ACC112 (cell line): Measurements from ENCODE around the gene TBL1XR1.
"Not testable (repeated sequence)": the region's sequence is repeated elsewhere in the genome, so short reads cannot be mapped to it uniquely, and the experiment has no call there.

ENCODE experiments used
- H2AFZ ChIP-seq: fragments of 200-600 bp; sonication (generic); one replicate; pipeline ENCODE4 v1.6.0; 2017; ENCODE audit warnings: antibody characterized with exemption, low read length; ENCODE audit not compliant: unreplicated experiment
- H3K27ac ChIP-seq: fragments of 200-600 bp; sonication (generic); 2 replicates; pipeline ENCODE4 v1.5.1; 2014; ENCODE audit warnings: low read depth, mild to moderate bottlenecking, antibody characterized with exemption, low read length, moderate library complexity
- H3K27me3 ChIP-seq: fragments of 200-600 bp; sonication (generic); 2 replicates; pipeline ENCODE4 v1.6.1; 2014; ENCODE audit warnings: mild to moderate bottlenecking, antibody characterized with exemption, low read length, moderate library complexity, mixed read lengths; ENCODE audit not compliant: insufficient read depth
- H3K36me3 ChIP-seq: fragments of 200-600 bp; sonication (generic); 2 replicates; pipeline ENCODE4 v1.6.1; 2016; ENCODE audit warnings: mild to moderate bottlenecking, antibody characterized with exemption, low read length, moderate library complexity, mixed read lengths; ENCODE audit not compliant: insufficient read depth
- H3K4me1 ChIP-seq: fragments of 200-600 bp; sonication (generic); one replicate; pipeline ENCODE4 v1.6.1; 2016; ENCODE audit warnings: low read length, mixed read lengths; ENCODE audit not compliant: insufficient read depth, unreplicated experiment, control insufficient read depth
- H3K4me3 ChIP-seq: fragments of 200-600 bp; sonication (generic); 2 replicates; pipeline ENCODE4 v1.5.1; 2014; ENCODE audit warnings: mild to moderate bottlenecking, low read depth, low read length
- H3K79me2 ChIP-seq: fragments of 200-600 bp; sonication (generic); one replicate; pipeline ENCODE4 v1.6.0; 2016; ENCODE audit warnings: low read length; ENCODE audit not compliant: control insufficient read depth, unreplicated experiment, insufficient read depth

TBL1XR1 gene

GRCh38 chr3:177208223-177208622, 10.9 kb upstream of the TBL1XR1 start:
- Histone ChIP-seq H2AFZ (no peak overlapping the region), H3K27ac (no peak overlapping the region)

DNA sequence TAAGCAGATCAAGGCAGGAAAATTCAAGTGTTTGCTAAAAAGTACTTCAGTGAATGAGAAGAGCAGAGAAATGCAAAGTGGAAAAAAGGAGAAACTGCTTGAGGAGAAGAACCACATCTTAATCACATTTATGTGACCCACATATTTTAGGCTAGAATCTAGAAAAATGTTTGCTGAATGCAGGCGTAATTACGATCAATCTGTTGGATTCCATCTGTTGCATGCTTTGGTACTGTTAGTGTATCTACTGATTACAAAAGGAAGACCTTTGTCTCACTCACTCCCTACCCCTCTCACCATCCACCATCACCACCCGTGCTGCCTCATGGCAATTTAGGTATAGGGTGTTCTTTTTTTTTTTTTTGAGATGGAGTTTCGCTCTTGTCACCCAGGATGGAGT, 9.7 kb upstream of the TBL1XR1 start:
- Histone ChIP-seq H3K4me1 (no peaks in the 10 kb centered on the region), H2AFZ (no peak overlapping the region), H3K4me3 (no peak overlapping the region), H3K79me2 (no peaks in the 10 kb centered on the region), H3K27me3 (no peaks in the 10 kb centered on the region), H3K27ac (no peak overlapping the region), H3K36me3 (no peaks in the 10 kb centered on the region)

More at GRCh38 chr3:177208223-177208622, 10.9 kb upstream of the TBL1XR1 start:
- no peaks in the 10 kb centered on the region for H3K4me1 ChIP-seq
- H3K27me3 ChIP-seq = no peaks in the 10 kb centered on the region
- H3K79me2 ChIP-seq = no peaks in the 10 kb centered on the region
- no peaks in the 10 kb centered on the region for H3K36me3 ChIP-seq
- H3K4me3 ChIP-seq = no peak overlapping the region

DNA sequence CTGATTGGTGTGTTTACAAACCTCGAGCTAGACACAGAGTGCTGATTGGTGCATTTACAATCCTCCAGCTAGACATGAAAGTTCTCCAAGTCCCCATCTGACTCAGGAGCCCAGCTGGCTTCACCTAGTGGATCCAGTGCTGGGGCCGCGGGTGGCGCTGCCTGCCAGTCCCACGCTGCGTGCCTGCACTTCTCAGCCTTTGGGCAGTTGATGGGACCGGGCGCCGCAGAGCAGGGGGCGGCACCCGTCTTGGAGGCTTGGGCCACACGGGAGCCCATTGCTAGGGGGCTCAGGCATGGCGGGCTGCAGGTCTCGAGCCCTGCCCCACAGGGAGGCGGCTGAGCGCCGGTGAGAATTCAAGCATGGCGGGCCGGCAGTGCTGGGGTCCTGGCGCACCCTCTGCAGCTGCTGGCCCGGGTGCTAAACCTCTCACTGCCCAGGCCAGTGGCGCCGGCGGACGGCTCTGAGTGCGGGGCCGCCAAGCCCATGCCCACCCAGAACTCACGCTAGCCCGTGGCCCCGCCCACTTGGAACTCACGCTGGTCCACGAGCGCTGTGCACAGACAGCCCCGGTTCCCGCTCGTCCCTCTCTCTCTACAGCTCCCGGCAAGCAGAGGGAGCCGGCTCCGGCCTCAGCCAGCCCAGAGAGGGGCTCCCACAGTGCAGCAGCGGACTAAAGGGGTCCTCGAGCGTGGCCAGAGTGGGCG, 6.6 kb upstream of the TBL1XR1 start:
- H2AFZ ChIP-seq = no peak overlapping the region
- no peaks in the 10 kb centered on the region for H3K79me2 ChIP-seq
- H3K27me3 ChIP-seq = no peaks in the 10 kb centered on the region
- peaks cover 2% of the 10 kb centered on the region for H3K4me1 ChIP-seq
- no peak overlapping the region for H3K27ac ChIP-seq
- H3K36me3 ChIP-seq = no peaks in the 10 kb centered on the region
- H3K4me3 ChIP-seq = no peak overlapping the region

DNA sequence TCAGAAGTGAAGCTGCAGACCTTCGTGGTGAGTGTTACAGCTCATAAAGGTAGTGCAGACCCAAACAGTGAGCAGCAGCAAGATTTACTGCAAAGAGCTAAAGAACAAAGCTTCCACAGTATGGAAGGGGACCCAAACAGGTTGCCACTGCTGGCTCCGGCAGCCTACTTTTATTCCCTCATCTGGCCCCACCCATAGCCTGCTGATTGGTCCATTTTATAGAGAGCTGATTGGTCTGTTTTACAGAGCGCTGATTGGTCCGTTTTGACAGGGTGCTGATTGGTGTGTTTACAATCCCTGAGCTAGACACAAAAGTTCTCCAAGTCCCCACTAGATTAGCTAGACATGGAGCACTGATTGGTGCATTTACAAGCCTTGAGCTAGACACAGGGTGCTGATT, 5.7 kb upstream of the TBL1XR1 start:
- H3K36me3 ChIP-seq, H3K27ac ChIP-seq, H3K4me3 ChIP-seq, H3K4me1 ChIP-seq, H3K79me2 ChIP-seq, H3K27me3 ChIP-seq, H2AFZ ChIP-seq: not testable (repeated sequence)

DNA sequence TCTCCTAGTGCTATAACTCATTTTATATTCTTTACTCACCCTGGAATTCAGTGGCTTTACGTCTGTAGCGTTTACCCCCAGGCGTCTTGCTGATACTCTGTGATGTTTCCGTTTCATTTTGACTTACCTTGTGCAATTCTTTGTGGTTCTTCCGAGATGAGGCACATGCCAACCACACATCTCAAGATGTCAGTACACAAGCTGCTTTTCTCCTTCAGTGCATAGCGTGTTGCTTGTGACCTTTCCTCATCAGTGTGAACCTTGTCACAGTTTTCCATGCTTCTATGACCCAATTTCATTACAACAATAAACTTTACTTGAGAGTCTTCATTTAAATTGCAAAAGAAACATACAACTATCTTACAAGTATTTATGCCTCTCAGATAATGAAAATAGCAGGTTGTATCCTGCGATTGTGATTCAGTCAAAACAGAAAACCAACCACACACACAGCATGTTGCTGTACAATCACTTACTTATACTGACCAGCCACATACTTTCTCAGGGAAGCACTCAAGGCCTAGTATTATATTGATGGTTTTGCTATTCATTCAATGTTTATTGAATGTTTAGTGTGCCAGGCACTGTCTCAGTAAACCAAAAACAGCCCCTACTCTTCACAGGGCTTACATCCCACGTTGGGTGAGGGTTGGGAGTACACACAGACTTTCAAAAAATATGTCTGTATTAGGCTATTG, 4.6 kb upstream of the TBL1XR1 start:
- no peaks in the 10 kb centered on the region for H3K36me3 ChIP-seq
- H3K27me3 ChIP-seq = no peaks in the 10 kb centered on the region
- H3K27ac ChIP-seq = no peak overlapping the region

GRCh38 chr3:177199206-177199760, 2.0 kb upstream of the TBL1XR1 start:
- no peaks in the 10 kb centered on the region for H3K36me3 ChIP-seq
- H3K4me1 ChIP-seq = peaks cover 16% of the 10 kb centered on the region
- peaks cover 25% of the 10 kb centered on the region for H3K79me2 ChIP-seq
- H3K4me3 ChIP-seq = no peak overlapping the region
- no peak overlapping the region for H3K27ac ChIP-seq
- peak overlapping the region; percentile 25 for H2AFZ ChIP-seq
- no peaks in the 10 kb centered on the region for H3K27me3 ChIP-seq

More for the DNA sequence above, 4.6 kb upstream of the TBL1XR1 start:
- H3K79me2 ChIP-seq = no peaks in the 10 kb centered on the region
- H3K4me3 ChIP-seq = no peak overlapping the region
- peaks cover 9% of the 10 kb centered on the region for H3K4me1 ChIP-seq
- no peak overlapping the region for H2AFZ ChIP-seq

DNA sequence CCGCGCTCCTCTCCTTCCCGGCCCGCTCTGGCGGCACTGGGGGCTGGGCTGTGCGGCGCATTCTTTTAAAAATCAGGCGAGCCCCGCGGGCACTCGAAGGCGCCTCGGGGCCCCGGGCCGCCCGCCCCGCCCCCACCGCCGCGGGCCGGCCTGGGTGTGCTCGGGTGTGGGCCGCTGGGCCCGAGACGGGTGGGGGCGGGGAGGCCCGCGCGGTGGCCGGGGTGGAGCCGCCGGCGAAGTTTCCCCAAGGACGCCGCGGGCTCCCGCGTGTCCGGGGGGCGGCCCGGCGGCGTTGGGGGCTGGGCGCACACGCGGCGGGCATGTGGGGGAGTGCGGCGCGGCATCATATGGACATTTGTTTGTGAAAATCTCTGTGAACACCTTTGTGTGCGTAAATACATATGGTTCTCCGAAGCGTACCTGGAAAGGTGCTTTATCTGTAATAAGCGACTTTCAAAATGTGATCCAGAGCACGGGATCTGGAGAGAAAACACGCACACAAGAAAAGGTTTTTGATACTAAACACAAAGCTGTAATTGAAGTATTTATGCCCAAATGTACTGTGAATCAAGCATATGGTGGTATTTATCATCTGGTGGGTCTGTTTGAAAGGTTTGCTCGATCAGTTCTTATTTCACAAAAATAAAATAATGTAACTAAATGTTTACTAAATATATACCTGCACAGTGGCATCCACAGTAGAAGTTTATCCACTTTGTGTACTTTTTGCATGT, 612 bp upstream of the TBL1XR1 start:
- H3K27me3 ChIP-seq = no peaks in the 10 kb centered on the region
- H3K36me3 ChIP-seq = no peaks in the 10 kb centered on the region
- H3K79me2 ChIP-seq = peaks cover 38% of the 10 kb centered on the region
- peaks cover 16% of the 10 kb centered on the region for H3K4me1 ChIP-seq
- peak overlapping the region; percentile 83 for H3K27ac ChIP-seq
- peak overlapping the region; percentile 99 for H3K4me3 ChIP-seq
- H2AFZ ChIP-seq = peak overlapping the region; percentile 100

- Histone ChIP-seq H3K27ac (peak overlapping the region; percentile 83), H3K4me3 (peak overlapping the region; percentile 99), H3K79me2 (peaks cover 49% of the 10 kb centered on the region), H2AFZ (peak overlapping the region; percentile 86), H3K36me3 (no peaks in the 10 kb centered on the region), H3K4me1 (peaks cover 16% of the 10 kb centered on the region), H3K27me3 (no peaks in the 10 kb centered on the region)
These were observed 734 bp downstream of the TBL1XR1 start for GRCh38 chr3:177196456-177197040.

DNA sequence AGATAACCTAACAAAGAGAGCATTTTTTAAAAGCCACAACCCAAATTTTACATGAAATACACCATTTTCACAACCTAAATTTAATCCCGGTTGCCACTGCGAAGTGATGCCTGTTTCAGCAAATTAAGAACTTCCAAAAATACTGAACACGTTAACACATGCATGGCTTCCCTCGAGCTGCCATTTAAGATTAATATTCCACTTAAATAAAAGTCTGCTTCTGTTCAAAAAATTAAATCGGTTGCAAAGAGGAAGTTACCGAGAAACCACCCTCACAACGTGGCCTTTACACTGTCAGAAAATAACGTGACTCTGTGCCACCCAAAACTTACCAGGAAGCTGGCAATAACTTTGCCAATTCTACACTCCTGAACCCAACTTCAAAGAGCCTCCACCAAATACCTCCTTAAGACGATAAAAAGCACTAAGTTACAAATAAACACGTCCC, 1.2 kb downstream of the TBL1XR1 start:
- peaks cover 20% of the 10 kb centered on the region for H3K4me1 ChIP-seq
- no peaks in the 10 kb centered on the region for H3K36me3 ChIP-seq
- peak overlapping the region; percentile 99 for H3K4me3 ChIP-seq
- H2AFZ ChIP-seq = peak overlapping the region; percentile 86
- H3K27me3 ChIP-seq = no peaks in the 10 kb centered on the region
- H3K27ac ChIP-seq = peak overlapping the region; percentile 83
- peaks cover 54% of the 10 kb centered on the region for H3K79me2 ChIP-seq

- peak overlapping the region; percentile 83 for H3K27ac ChIP-seq
- H3K36me3 ChIP-seq = no peaks in the 10 kb centered on the region
- H3K79me2 ChIP-seq = peaks cover 60% of the 10 kb centered on the region
- H2AFZ ChIP-seq = peak overlapping the region; percentile 86
- peak overlapping the region; percentile 99 for H3K4me3 ChIP-seq
- no peaks in the 10 kb centered on the region for H3K27me3 ChIP-seq
- peaks cover 25% of the 10 kb centered on the region for H3K4me1 ChIP-seq
These were observed 1.9 kb downstream of the TBL1XR1 start for GRCh38 chr3:177195242-177195991.
